Endothelial cell (in vitro differentiated cells): Measurements from ENCODE around the gene SSNA1. TPM values are rescaled to one million over a fixed set of nuclear protein-coding genes. Genes with fewer than 3 reads are reported as not detected.

ENCODE experiments used
- DNase-seq: peaks from one replicate; pipeline ENCODE4 v3.0.0; 2021; ENCODE audit warnings: low spot score
- H3K27ac Mint-ChIP-seq: one replicate; pipeline ENCODE4 v1.8.0; 2021; ENCODE audit warnings: mixed read lengths, inconsistent platforms; ENCODE audit not compliant: unreplicated experiment
- H3K27me3 Mint-ChIP-seq: one replicate; pipeline ENCODE4 v1.8.0; 2021; ENCODE audit warnings: mild to moderate bottlenecking, moderate library complexity, mixed read lengths, inconsistent platforms; ENCODE audit not compliant: unreplicated experiment
- H3K36me3 Mint-ChIP-seq: one replicate; pipeline ENCODE4 v1.8.0; 2021; ENCODE audit warnings: mild to moderate bottlenecking, low read depth, mixed read lengths, inconsistent platforms; ENCODE audit not compliant: unreplicated experiment
- H3K4me1 Mint-ChIP-seq: one replicate; pipeline ENCODE4 v1.8.0; 2021; ENCODE audit warnings: mild to moderate bottlenecking, mixed read lengths, inconsistent platforms; ENCODE audit not compliant: unreplicated experiment
- H3K4me3 Mint-ChIP-seq: one replicate; pipeline ENCODE4 v1.8.0; 2021; ENCODE audit warnings: mild to moderate bottlenecking, mixed read lengths, inconsistent platforms; ENCODE audit not compliant: unreplicated experiment
- H3K9me3 Mint-ChIP-seq: one replicate; pipeline ENCODE4 v1.8.0; 2021; ENCODE audit warnings: mixed read lengths, inconsistent platforms; ENCODE audit not compliant: unreplicated experiment
- total RNA-seq: library from RNA; stranded (reverse); fragmentation: NEBNext Ultra II Directional; extraction: Animal tissue kit (Norgen Biotek cat#: 25700); gene quantifications from one replicate; pipeline ENCODE4 v1.2.1, GENCODE V29; 2021; ENCODE audit not compliant: unreplicated experiment
- TF ChIP-seq, protein P1 (sequence below): fragments of 200-600 bp; sonication (generic); IDR thresholded peaks from one replicate; pipeline ENCODE4 v1.5.0; 2021; ENCODE audit warnings: antibody characterized with exemption; ENCODE audit not compliant: unreplicated experiment

The SSNA1 gene
- total RNA-seq, 1 donor from 2014 or later = 53.8 TPM

DNA sequence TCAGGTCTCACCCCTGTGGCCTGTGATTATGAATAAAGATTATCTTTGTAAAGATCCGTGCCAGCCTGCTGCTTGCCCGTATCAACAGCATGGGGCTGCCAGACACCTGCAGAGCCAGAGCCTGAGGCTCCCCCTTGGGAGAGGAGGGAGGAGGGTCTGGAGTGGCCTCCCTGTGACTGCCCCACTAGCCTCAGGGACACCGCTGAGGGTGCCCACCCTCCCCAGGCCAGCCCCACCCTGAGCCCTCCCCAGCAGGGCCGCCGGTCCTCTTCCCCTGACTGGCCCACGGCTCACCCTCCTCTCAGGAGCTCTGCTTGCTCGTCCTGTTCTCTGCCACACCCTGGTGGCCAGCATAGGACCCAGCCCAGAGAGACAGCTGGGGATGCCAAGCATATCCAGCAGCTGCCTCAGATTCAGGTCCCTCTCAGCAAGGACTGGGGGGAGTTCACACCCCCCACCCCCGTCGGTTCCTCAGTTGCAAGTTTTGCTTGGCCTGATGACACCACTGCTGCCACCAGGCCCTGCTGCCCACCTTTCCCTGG lies 1.9 kb downstream of the SSNA1 start:
- no peak overlapping the region for H3K27ac Mint-ChIP-seq
- H3K4me3 Mint-ChIP-seq = no peak overlapping the region
- H3K36me3 Mint-ChIP-seq = no peaks in the 10 kb centered on the region
- H3K4me1 Mint-ChIP-seq = peaks cover 11% of the 10 kb centered on the region
- H3K27me3 Mint-ChIP-seq = peaks cover 8% of the 10 kb centered on the region
- H3K9me3 Mint-ChIP-seq = no peaks in the 10 kb centered on the region
- TF ChIP-seq, protein P1, sequence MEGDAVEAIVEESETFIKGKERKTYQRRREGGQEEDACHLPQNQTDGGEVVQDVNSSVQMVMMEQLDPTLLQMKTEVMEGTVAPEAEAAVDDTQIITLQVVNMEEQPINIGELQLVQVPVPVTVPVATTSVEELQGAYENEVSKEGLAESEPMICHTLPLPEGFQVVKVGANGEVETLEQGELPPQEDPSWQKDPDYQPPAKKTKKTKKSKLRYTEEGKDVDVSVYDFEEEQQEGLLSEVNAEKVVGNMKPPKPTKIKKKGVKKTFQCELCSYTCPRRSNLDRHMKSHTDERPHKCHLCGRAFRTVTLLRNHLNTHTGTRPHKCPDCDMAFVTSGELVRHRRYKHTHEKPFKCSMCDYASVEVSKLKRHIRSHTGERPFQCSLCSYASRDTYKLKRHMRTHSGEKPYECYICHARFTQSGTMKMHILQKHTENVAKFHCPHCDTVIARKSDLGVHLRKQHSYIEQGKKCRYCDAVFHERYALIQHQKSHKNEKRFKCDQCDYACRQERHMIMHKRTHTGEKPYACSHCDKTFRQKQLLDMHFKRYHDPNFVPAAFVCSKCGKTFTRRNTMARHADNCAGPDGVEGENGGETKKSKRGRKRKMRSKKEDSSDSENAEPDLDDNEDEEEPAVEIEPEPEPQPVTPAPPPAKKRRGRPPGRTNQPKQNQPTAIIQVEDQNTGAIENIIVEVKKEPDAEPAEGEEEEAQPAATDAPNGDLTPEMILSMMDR = no peak
- DNase-seq = no peak

GRCh38 chr9:137191245-137191644 lies 2.8 kb downstream of the SSNA1 start:
- H3K9me3 Mint-ChIP-seq = no peaks in the 10 kb centered on the region
- no peak overlapping the region for H3K27ac Mint-ChIP-seq
- peaks cover 11% of the 10 kb centered on the region for H3K4me1 Mint-ChIP-seq
- TF ChIP-seq, protein P1 = no peak
- no peak overlapping the region for H3K4me3 Mint-ChIP-seq
- H3K36me3 Mint-ChIP-seq = no peaks in the 10 kb centered on the region
- no peak for DNase-seq
- peaks cover 7% of the 10 kb centered on the region for H3K27me3 Mint-ChIP-seq

DNA sequence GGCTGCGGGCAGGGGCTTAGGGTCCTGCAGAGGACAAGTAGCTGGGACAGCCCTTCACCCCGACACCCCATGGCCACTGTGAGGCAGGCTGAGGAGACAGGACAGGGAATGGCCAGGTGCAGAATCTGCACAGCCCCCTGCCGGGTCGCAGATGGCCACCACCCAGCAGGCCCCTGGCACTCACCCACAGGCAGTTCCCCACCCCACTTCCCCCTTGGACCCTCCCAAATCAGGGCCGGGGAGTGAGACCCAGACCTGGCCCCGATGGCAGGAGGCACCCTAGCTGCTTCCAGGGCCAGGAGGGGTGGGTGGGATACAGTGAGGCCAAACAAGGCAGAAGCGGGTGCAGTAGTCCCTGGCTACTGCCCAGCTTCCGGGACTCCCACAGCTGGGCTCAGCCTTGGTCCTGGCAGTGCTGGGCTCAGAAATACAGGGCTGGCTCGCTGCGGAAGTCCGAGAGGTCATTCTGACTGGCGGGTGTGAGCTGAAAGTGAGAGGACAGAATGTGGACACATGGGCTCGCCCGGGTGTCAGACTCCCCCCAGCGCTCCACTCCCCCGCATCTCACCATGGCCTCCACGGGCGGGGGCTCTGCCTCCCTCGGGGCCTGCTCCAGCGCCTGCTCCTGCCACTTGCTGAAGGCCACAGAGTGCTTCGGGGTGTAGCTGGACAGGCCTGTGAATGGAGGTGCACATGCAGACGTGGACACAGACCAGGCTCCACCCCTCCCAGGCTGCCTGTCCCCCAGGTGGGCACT lies 3.4 kb downstream of the SSNA1 start:
- Mint-ChIP-seq H3K27me3 (peaks cover 10% of the 10 kb centered on the region), H3K4me3 (no peak overlapping the region), H3K9me3 (no peaks in the 10 kb centered on the region), H3K36me3 (no peaks in the 10 kb centered on the region), H3K27ac (no peak overlapping the region), H3K4me1 (peaks cover 11% of the 10 kb centered on the region)
- DNase-seq = no peak
- TF ChIP-seq, protein P1 = no peak

DNA sequence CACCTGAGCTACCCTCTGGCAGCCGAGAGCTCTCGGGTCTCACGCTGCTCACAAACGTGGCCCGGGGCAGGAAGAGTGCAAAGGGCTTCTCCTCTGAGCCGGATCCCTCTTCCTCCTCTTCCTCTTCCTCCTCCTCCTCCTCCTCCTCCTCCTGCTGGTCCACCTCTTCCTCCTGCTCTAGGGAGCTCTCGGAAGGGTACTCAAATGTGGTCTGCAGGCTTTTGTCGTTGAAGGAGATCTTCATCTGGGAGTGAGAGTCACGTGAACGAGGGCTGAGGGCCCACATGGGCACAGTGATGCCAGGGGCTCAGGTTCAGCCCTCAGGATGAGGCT lies 3.9 kb downstream of the SSNA1 start:
- Mint-ChIP-seq H3K9me3 (no peaks in the 10 kb centered on the region), H3K27ac (no peak overlapping the region), H3K27me3 (peaks cover 10% of the 10 kb centered on the region), H3K4me1 (peaks cover 11% of the 10 kb centered on the region), H3K4me3 (no peak overlapping the region), H3K36me3 (no peaks in the 10 kb centered on the region)
- no peak for DNase-seq
- TF ChIP-seq, protein P1 = no peak

- DNase-seq = no peak
- Mint-ChIP-seq H3K27me3 (peaks cover 10% of the 10 kb centered on the region), H3K4me3 (no peak overlapping the region), H3K36me3 (no peaks in the 10 kb centered on the region), H3K27ac (no peak overlapping the region), H3K9me3 (no peaks in the 10 kb centered on the region), H3K4me1 (peaks cover 7% of the 10 kb centered on the region)
- TF ChIP-seq, protein P1 = no peak
Observed at GRCh38 chr9:137192859-137193258, 4.4 kb downstream of the SSNA1 start.
